SW 1271 (cell line): ENCODE data around the gene TOPORS.
"Not testable (repeated sequence)": the region's sequence is repeated elsewhere in the genome, so short reads cannot be mapped to it uniquely, and the experiment has no call there.

Experiments used
- DNase-seq, 2 experiments: peaks; one replicate each; lab custom pipeline; 2025; lab: John Stamatoyannopoulos, UW

TOPORS gene

DNA sequence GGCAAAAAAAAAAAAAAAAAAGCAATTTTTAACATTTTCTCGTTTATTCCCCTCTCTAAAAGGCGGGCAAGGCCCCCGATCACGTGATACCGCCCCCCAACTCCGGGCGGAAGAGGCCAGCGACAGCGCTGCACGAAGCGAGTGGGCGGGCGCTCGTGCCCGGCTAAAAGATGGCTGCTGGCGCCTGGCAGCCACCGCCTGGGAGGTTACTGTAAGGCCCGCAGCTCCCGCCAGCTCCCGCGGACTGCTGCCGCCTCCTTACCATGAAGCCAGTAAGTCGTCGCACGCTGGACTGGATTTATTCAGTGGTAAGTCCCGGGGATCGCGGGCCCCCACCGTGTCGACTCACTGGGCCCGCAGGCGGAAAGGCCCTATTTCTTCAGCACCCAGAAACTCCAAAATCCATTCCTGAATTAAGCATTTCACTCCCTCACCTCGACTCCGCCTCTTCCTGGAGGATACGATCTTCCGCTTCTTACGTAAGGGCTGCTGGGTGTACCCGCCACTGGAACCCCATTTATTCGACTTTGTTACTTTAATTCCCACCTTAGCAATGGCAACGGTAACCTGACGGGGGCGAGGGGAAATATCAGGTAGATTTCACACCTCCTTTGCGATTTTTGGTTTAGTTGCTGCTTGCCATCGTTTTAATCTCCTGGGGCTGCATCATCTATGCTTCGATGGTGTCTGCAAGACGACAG, at the start of gene TOPORS, which contains the start of gene SMIM27:
Gene TOPORS (minus strand): TSS at position 415 of the 701 bp plus-strand sequence. CDS start 150 bp downstream, at position 265.
Gene SMIM27 (plus strand): TSS at position 156 of the 701 bp plus-strand sequence. CDS start 108 bp downstream, at position 264.
- DNase-seq, result peak; percentile 60 to 86

DNA sequence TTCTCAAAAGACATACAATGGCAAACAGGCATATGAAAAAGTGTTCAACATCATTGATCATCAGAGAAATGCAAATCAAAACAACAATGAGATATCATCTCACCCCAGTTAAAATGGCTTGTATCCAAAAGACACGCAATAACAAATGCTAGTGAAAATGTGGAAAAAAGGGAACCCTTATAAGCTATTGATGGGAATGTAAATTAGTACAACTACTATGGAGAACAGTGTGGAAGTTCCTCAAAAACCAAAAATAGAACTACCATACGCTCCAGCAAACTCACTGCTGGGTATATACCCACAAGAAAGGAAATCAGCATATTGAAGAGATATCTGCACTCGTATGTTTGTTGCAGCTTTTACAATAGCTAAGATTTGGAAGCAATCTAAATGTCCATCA, 46.6 kb upstream of the TOPORS start:
- not testable (repeated sequence) for DNase-seq

DNA sequence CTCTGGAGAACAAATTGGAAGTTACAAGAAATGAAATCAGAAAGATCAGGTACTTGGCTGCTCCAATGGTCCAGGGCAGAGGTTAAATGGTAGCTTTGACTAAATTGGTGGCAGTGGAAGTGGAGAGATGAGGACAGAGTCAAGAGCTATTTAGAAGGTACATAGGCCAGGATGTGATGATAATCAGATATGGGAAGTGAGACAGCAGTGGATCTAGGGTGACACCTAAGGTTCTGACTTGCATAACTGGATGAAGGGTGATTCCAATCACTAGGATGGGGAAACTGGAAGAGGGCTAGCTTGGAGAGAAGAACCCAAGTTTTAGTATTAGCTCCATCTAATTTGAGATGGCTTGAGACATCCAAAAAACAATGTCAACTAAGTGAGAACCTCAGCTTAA, 44.5 kb upstream of the TOPORS start:
- DNase-seq, result no peak

DNA sequence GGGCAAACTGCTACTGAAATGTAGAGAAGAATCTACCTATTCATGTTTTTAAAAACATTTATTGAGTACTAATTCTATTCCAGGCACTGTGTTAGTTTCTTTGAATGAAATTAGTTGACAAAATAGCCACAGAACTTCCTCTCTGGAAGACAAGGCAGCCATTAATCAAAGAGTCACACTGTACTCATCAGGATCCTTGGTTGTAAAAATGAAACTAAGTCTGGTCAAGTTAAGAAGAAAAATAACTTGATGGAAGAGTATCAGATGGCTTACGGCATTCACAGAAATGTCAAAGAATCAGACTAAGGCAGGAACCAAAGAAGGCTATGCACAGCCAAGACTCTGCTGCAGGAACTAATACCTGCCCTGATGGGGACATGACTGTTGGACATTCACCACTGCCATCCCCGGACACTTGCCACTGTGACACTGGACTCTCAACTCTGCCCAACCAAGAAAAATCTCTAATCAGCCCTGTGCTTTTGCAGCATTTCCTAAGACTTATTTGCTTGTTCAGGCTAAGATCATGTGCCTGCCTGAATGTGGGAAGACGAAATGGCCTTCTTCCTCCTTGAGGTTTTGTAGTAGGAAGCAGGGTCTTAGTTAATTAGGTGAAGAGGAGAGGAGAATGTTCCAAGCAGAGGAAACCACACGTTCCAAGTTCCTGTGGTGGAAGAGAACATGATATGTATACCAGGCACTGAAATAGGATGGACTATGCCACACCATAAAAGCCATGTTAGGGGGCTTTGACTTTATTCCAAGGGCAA, 43.9 kb upstream of the TOPORS start:
- DNase-seq, result no peak

DNA sequence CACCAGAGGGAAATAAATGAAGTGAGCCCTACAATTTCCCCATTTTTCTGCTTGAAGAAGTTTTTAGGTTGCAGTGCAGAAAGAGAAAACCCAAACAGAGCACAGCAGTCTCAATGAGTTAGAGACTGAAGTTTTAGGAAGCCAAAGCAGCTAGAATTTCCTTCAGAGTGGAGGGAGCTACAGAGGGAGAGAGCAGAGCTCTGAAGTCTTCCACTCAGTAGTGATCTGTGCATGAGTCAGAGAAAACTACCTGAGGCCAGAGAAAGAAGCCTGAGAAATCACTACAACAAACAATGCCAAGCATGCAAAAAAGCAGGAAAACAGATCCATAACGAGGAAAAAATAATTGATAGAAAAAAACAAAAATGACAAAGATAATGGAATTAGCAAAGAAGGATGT, 38.5 kb upstream of the TOPORS start:
- DNase-seq, result no peak

GRCh38 chr9:32590476-32590875, 38.1 kb upstream of the TOPORS start:
- DNase-seq, result no peak

GRCh38 chr9:32589083-32589723, 36.8 kb upstream of the TOPORS start:
- peak in 1 of 2 experiments; percentile 16 for DNase-seq

- no peak for DNase-seq
These were observed 35.5 kb upstream of the TOPORS start for GRCh38 chr9:32587901-32588300.

DNA sequence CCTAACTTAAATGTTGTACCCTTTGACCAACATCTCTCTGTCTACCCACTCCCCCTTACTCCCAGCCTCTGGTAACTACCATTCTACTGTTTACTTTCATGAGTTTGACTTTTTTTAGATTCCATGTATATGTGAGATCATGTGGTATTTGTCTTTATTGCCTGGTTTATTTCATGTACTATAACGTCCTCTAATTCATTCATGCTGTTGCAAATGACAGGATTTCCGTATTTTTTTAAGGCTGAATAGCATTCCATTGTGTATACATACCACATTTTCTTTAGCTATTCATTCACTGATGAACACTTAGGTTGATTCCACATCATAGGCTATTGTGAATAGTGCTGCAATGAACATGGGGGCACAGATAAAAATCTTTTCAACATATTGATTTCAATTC, 32.4 kb upstream of the TOPORS start:
- no peak for DNase-seq

GRCh38 chr9:32581512-32582143, 29.2 kb upstream of the TOPORS start:
- peak in 1 of 2 experiments; percentile 39 for DNase-seq

GRCh38 chr9:32580631-32581300, 28.4 kb upstream of the TOPORS start:
- no peak for DNase-seq

- peak in 1 of 2 experiments; percentile 11 for DNase-seq
These were observed 27.4 kb upstream of the TOPORS start for GRCh38 chr9:32579706-32580331.

DNA sequence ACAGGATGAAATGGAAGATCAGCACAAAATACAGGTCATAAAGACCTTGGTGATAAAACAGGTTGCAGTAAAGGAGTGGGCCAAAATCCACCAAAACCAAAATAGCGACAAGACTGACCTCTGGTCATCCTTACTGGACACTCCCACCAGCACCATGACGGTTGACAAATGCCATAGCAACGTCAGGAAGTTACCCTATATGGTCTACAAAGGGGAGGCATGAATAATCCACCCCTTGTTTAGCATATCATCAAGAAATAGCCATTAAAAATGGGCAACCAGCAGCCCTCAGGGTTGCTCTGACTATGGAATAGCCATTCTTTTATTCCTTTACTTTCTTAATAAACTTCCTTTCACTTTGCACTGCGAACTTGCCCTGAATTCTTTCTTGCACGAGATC, 26.6 kb upstream of the TOPORS start:
- no peak for DNase-seq

- DNase-seq, result no peak
These were observed 24.9 kb upstream of the TOPORS start for GRCh38 chr9:32577316-32577715.

- DNase-seq, result no peak
These were observed 22.5 kb upstream of the TOPORS start for GRCh38 chr9:32574858-32575257.

DNA sequence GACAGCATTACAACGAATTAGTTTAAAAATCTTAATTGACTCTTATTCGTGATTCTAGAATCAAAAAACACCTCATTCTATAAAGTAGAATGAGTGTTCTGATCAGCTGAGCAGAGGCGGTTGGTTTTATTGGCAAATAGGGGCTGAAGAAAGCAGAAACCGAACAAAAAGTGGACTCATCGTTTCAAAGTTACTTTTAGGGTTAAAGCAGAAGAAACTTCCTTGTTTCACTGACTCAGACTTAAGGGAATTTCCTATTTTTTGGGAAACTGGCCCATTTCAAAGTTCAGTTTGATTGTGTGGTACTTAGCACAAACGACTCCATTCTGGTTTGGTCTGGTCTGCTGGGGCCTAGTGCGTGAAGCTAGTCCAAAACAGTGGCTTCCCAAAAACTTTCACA, 21.4 kb upstream of the TOPORS start:
- DNase-seq, result no peak

GRCh38 chr9:32572900-32573523, 20.6 kb upstream of the TOPORS start, which contains the start of gene NDUFB6:
Gene NDUFB6, minus strand, starts transcription at chr9:32573159. Its CDS starts 99 bp downstream, at chr9:32573060.
- peak; percentile 75 to 90 for DNase-seq

- peak; percentile 33 to 63 for DNase-seq
These were observed 19.8 kb upstream of the TOPORS start for GRCh38 chr9:32571969-32572899.

DNA sequence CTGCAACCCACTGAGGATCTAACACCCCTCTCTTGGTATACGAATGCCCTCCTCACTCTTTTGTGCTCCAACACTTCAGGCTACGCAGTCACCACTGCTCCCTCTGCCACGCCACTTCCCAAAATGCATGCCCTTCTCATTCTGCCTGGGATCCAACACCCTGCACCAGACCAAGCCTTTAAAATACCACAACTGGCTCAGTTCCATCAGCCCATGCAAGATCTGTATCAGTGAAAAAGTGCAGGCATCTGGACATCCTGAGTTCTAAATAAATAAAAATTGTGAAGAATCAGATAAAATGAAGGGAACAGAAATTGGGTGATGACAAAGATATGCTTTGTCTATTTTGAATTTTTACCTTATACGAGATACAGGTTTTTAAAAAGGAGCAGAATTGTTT, 17.9 kb upstream of the TOPORS start:
- no peak for DNase-seq
